WTC11 (cell line): ENCODE measurements around the gene UBXN10.

ENCODE experiments used
- CREB1 ChIP-seq: sonication (generic); formaldehyde crosslinking; IDR thresholded peaks from 2 replicates; pipeline ENCODE4 v1.8.0; 2023; ENCODE audit warnings: mild to moderate bottlenecking, missing genetic modification reagents
- MYBL2 ChIP-seq: sonication (generic); formaldehyde crosslinking; IDR thresholded peaks from 2 replicates; pipeline ENCODE4 v1.8.1; 2023; ENCODE audit warnings: mild to moderate bottlenecking, moderate library complexity, missing genetic modification reagents
- ZBTB21 ChIP-seq: sonication (generic); formaldehyde crosslinking; IDR thresholded peaks from 2 replicates; pipeline ENCODE4 v1.8.1; 2023; ENCODE audit warnings: mild to moderate bottlenecking, missing genetic modification reagents, borderline replicate concordance
- ZNF416 ChIP-seq: fragments of 250-450 bp; sonication (Bioruptor Pico); IDR thresholded peaks from 2 replicates; pipeline ENCODE4 v1.9.0; 2021; ENCODE audit warnings: mild to moderate bottlenecking, inconsistent platforms
- TF ChIP-seq, protein P1 (sequence below): sonication (generic); formaldehyde crosslinking; IDR thresholded peaks from 2 replicates; pipeline ENCODE4 v1.8.0; 2023; ENCODE audit warnings: missing genetic modification reagents
- TF ChIP-seq, protein P2 (sequence below): fragments of 250-450 bp; sonication (Bioruptor Pico); IDR thresholded peaks from 2 replicates; pipeline ENCODE4 v2.1.2; 2022; ENCODE audit warnings: mild to moderate bottlenecking, moderate library complexity
- TF ChIP-seq, protein P3 (sequence below): fragments of 200-600 bp; IDR thresholded peaks from 2 replicates; pipeline ENCODE4 v1.8.0; 2022; ENCODE audit warnings: antibody characterized with exemption
- TF ChIP-seq, protein P4 (sequence below): sonication (generic); formaldehyde crosslinking; IDR thresholded peaks from 2 replicates; pipeline ENCODE4 v1.8.1; 2022; ENCODE audit warnings: mild to moderate bottlenecking, moderate library complexity, missing genetic modification reagents
- TF ChIP-seq, protein P5 (sequence below): sonication (generic); formaldehyde crosslinking; IDR thresholded peaks from 2 replicates; pipeline ENCODE4 v1.8.0; 2022; ENCODE audit warnings: mild to moderate bottlenecking, missing genetic modification reagents
- TF ChIP-seq, protein P6 (sequence below): fragments of 250-450 bp; sonication (Bioruptor Pico); IDR thresholded peaks from 2 replicates; pipeline ENCODE4 v1.9.0; 2021; ENCODE audit warnings: moderate library complexity, mild to moderate bottlenecking, inconsistent platforms, borderline replicate concordance

DNA sequence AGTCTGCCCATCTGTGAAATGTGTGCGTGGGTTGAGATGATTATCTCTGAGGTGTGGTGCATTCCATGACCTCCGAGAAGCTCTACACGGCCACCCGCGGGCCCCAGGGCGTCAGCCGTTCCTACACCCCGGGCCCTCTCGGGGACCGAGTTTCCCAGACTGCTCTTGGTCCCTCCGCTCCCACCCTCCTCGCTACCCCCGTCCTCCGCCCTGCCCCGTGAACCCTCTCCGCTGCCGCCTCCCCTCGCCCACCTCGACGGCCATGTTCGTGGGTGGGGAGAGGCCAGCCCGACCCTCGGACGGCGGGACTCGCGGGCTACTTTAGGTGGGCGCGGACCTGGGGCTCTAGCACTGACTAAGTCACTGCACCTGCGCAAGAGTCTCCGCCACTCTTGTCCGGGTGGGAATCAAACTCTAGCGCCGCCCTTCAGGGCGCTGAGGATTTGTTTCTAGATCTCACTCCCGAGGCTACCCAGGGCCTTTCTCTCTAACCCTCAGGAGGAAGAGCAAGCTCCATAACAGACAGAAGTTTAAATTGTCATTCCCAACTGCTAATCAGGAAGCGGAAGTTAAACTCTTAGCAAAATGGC is 57.1 kb downstream of the UBXN10 start:
- TF ChIP-seq ZNF416: no peak
- no peak for TF ChIP-seq MYBL2 (CRISPR knock-in tag)
- TF ChIP-seq, protein P1, sequence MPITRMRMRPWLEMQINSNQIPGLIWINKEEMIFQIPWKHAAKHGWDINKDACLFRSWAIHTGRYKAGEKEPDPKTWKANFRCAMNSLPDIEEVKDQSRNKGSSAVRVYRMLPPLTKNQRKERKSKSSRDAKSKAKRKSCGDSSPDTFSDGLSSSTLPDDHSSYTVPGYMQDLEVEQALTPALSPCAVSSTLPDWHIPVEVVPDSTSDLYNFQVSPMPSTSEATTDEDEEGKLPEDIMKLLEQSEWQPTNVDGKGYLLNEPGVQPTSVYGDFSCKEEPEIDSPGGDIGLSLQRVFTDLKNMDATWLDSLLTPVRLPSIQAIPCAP: no peak
- TF ChIP-seq, protein P2, sequence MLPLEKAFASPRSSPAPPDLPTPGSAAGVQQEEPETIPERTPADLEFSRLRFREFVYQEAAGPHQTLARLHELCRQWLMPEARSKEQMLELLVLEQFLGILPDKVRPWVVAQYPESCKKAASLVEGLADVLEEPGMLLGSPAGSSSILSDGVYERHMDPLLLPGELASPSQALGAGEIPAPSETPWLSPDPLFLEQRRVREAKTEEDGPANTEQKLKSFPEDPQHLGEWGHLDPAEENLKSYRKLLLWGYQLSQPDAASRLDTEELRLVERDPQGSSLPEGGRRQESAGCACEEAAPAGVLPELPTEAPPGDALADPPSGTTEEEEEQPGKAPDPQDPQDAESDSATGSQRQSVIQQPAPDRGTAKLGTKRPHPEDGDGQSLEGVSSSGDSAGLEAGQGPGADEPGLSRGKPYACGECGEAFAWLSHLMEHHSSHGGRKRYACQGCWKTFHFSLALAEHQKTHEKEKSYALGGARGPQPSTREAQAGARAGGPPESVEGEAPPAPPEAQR (CRISPR knock-in tag): no peak
- TF ChIP-seq, protein P3, sequence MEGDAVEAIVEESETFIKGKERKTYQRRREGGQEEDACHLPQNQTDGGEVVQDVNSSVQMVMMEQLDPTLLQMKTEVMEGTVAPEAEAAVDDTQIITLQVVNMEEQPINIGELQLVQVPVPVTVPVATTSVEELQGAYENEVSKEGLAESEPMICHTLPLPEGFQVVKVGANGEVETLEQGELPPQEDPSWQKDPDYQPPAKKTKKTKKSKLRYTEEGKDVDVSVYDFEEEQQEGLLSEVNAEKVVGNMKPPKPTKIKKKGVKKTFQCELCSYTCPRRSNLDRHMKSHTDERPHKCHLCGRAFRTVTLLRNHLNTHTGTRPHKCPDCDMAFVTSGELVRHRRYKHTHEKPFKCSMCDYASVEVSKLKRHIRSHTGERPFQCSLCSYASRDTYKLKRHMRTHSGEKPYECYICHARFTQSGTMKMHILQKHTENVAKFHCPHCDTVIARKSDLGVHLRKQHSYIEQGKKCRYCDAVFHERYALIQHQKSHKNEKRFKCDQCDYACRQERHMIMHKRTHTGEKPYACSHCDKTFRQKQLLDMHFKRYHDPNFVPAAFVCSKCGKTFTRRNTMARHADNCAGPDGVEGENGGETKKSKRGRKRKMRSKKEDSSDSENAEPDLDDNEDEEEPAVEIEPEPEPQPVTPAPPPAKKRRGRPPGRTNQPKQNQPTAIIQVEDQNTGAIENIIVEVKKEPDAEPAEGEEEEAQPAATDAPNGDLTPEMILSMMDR: no peak
- TF ChIP-seq, protein P4, sequence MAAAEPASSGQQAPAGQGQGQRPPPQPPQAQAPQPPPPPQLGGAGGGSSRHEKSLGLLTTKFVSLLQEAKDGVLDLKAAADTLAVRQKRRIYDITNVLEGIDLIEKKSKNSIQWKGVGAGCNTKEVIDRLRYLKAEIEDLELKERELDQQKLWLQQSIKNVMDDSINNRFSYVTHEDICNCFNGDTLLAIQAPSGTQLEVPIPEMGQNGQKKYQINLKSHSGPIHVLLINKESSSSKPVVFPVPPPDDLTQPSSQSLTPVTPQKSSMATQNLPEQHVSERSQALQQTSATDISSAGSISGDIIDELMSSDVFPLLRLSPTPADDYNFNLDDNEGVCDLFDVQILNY (CRISPR knock-in tag): no peak
- TF ChIP-seq, protein P5, sequence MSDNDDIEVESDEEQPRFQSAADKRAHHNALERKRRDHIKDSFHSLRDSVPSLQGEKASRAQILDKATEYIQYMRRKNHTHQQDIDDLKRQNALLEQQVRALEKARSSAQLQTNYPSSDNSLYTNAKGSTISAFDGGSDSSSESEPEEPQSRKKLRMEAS: no peak
- no peak for TF ChIP-seq ZBTB21 (CRISPR knock-in tag)
- TF ChIP-seq, protein P6, sequence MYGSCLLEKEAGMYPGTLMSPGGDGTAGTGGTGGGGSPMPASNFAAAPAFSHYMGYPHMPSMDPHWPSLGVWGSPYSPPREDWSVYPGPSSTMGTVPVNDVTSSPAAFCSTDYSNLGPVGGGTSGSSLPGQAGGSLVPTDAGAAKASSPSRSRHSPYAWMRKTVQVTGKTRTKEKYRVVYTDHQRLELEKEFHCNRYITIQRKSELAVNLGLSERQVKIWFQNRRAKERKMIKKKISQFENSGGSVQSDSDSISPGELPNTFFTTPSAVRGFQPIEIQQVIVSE (CRISPR knock-in tag): no peak
- TF ChIP-seq CREB1 (CRISPR knock-in tag): no peak
